Endodermal cell (in vitro differentiated cells): ENCODE results near the gene DRG2. TPM values are rescaled to one million over a fixed set of nuclear protein-coding genes. Genes with fewer than 3 reads are reported as not detected.

Source experiments
- DNase-seq: peaks from one replicate; pipeline ENCODE4 v3.0.0-alpha.2; 2017
- H3K27ac ChIP-seq: 2 replicates; pipeline ENCODE4 v1.5.1; 2013; ENCODE audit warnings: mild to moderate bottlenecking, low read depth, low read length, moderate library complexity
- H3K27me3 ChIP-seq: 2 replicates; pipeline ENCODE4 v1.6.1; 2013; ENCODE audit warnings: mild to moderate bottlenecking, low read length, moderate library complexity; ENCODE audit not compliant: insufficient read depth, control insufficient read depth, poor library complexity, severe bottlenecking
- H3K36me3 ChIP-seq: 2 replicates; pipeline ENCODE4 v1.7.0; 2013; ENCODE audit warnings: mild to moderate bottlenecking, low read length, moderate library complexity; ENCODE audit not compliant: control insufficient read depth, insufficient read depth
- H3K4me1 ChIP-seq: one replicate; pipeline ENCODE4 v1.7.0; 2013; ENCODE audit warnings: low read length; ENCODE audit not compliant: control insufficient read depth, insufficient read depth
- H3K4me3 ChIP-seq: 2 replicates; pipeline ENCODE4 v1.5.1; 2013; ENCODE audit warnings: mild to moderate bottlenecking, low read length, moderate library complexity
- H3K9ac ChIP-seq: 2 replicates; pipeline ENCODE4 v1.6.1; 2013; ENCODE audit warnings: mild to moderate bottlenecking, low read length, moderate library complexity; ENCODE audit not compliant: poor library complexity, severe bottlenecking; ENCODE audit errors: extremely low read depth
- H3K9me3 ChIP-seq: 2 replicates; pipeline ENCODE4 v1.6.1; 2013; ENCODE audit warnings: mild to moderate bottlenecking, low read length, moderate library complexity; ENCODE audit not compliant: control insufficient read depth
- H3K27ac Mint-ChIP-seq: 2 replicates; pipeline ENCODE4 v1.8.0; 2020; ENCODE audit warnings: mixed read lengths
- H3K27me3 Mint-ChIP-seq: 2 replicates; pipeline ENCODE4 v1.8.0; 2021; ENCODE audit warnings: mild to moderate bottlenecking, mixed read lengths; ENCODE audit not compliant: insufficient read depth
- H3K36me3 Mint-ChIP-seq: 2 replicates; pipeline ENCODE4 v1.8.0; 2020; ENCODE audit warnings: low read depth, mixed read lengths
- H3K4me1 Mint-ChIP-seq: 2 replicates; pipeline ENCODE4 v1.8.0; 2020; ENCODE audit warnings: mixed read lengths
- H3K4me3 Mint-ChIP-seq: 2 replicates; pipeline ENCODE4 v1.8.0; 2020; ENCODE audit warnings: mild to moderate bottlenecking, moderate library complexity, mixed read lengths
- H3K9me3 Mint-ChIP-seq: 2 replicates; pipeline ENCODE4 v1.8.0; 2020; ENCODE audit warnings: mild to moderate bottlenecking, mixed read lengths
- WGBS, 2 experiments: methylation state at CpG; one replicate each; pipeline versions ENCODE4 v1.1.5 to v1.1.7; 2013; ENCODE audit warnings: missing lambda C conversion rate in 2 of 2, mixed read lengths in 1 of 2; ENCODE audit not compliant: insufficient coverage in 1 of 2, insufficient read length in 1 of 2; 5-methylcytosine and 5-hydroxymethylcytosine counted together
- total RNA-seq, 2 donors: library from RNA; stranded (reverse); fragmentation: NEBNext Ultra II Directional in 1 of 2; extraction: Animal tissue kit (Norgen Biotek cat#: 25700) in 1 of 2; gene quantifications; 2 replicates in 1 of 2; 3 replicates in 1 of 2; pipeline ENCODE4 v1.2.1, GENCODE V29; 2021
- TF ChIP-seq, protein P1 (sequence below): fragments of 200-600 bp; sonication (generic); conservative IDR thresholded peaks from 2 replicates; pipeline ENCODE4 v1.5.0; 2021; ENCODE audit warnings: antibody characterized with exemption, mild to moderate bottlenecking

Gene DRG2
- total RNA-seq, 2 donors from 2014 or later: 45.1 to 49.9 TPM

DNA sequence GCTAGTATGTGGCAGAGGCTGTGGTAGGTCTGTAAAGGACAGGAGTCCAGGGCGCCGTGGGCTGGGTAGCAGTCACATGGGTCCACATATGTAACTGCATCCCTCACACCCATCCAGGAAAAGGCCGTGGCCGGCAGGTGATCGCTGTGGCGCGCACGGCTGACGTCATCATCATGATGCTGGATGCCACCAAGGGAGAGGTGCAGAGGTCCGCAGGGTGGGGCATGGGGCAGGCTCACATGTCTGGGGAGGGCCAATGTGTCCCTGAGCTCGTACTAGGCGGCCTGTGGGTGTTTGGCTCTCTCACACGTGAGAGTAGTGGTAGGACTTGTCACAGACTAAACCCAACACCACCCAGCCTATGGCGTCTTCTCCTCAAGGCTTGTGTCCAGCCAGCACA lies 11.8 kb downstream of the DRG2 start:
- Mint-ChIP-seq H3K27me3 (no peaks in the 10 kb centered on the region), H3K9me3 (no peaks in the 10 kb centered on the region), H3K27ac (no peak overlapping the region), H3K36me3 (peaks cover 43% of the 10 kb centered on the region), H3K4me3 (no peak overlapping the region), H3K4me1 (no peaks in the 10 kb centered on the region)
- Histone ChIP-seq H3K9me3 (no peaks in the 10 kb centered on the region), H3K36me3 (peaks cover 34% of the 10 kb centered on the region), H3K4me1 (no peaks in the 10 kb centered on the region), H3K9ac (no peak overlapping the region), H3K27ac (no peak overlapping the region), H3K4me3 (no peak overlapping the region), H3K27me3 (no peaks in the 10 kb centered on the region)
- TF ChIP-seq, protein P1, sequence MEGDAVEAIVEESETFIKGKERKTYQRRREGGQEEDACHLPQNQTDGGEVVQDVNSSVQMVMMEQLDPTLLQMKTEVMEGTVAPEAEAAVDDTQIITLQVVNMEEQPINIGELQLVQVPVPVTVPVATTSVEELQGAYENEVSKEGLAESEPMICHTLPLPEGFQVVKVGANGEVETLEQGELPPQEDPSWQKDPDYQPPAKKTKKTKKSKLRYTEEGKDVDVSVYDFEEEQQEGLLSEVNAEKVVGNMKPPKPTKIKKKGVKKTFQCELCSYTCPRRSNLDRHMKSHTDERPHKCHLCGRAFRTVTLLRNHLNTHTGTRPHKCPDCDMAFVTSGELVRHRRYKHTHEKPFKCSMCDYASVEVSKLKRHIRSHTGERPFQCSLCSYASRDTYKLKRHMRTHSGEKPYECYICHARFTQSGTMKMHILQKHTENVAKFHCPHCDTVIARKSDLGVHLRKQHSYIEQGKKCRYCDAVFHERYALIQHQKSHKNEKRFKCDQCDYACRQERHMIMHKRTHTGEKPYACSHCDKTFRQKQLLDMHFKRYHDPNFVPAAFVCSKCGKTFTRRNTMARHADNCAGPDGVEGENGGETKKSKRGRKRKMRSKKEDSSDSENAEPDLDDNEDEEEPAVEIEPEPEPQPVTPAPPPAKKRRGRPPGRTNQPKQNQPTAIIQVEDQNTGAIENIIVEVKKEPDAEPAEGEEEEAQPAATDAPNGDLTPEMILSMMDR: no peak
- 90 to 97% methylated on average over 5 to 14 of the region's 14 CpGs for WGBS, 2 experiments
- no peak for DNase-seq

DNA sequence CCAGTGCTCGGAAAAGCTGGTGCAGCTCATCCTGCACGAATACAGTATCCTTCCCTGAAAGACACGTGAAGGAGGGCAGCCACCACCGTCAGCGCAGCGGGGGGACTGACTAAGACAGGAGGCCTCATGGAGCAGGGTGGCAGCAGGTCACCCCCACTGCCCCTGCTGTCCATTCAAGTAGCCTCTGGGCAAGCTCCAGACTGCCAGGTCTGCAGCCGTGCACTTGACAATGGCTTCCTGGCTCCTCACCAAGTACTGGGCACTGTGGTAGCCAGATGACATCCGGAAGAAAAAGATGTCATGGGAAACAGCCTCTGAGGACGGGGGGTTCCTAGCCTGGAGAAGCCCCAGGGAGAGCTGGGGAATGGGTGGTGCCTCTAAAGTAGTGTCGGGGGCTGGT lies 12.9 kb downstream of the DRG2 start:
- H3K27me3 ChIP-seq: no peaks in the 10 kb centered on the region
- H3K27me3 Mint-ChIP-seq: no peaks in the 10 kb centered on the region
- no peaks in the 10 kb centered on the region for H3K4me1 Mint-ChIP-seq
- no peaks in the 10 kb centered on the region for H3K4me1 ChIP-seq
- no peaks in the 10 kb centered on the region for H3K9me3 ChIP-seq
- 95 to 97% methylated on average over 5 to 10 of the region's 10 CpGs for WGBS, 2 experiments
- no peak overlapping the region for H3K9ac ChIP-seq
- H3K36me3 Mint-ChIP-seq: peaks cover 40% of the 10 kb centered on the region
- no peak overlapping the region for H3K4me3 ChIP-seq
- H3K4me3 Mint-ChIP-seq: no peak overlapping the region
- TF ChIP-seq, protein P1: no peak
- no peak overlapping the region for H3K27ac Mint-ChIP-seq
- H3K36me3 ChIP-seq: peaks cover 32% of the 10 kb centered on the region
- no peak for DNase-seq
- no peaks in the 10 kb centered on the region for H3K9me3 Mint-ChIP-seq
- no peak overlapping the region for H3K27ac ChIP-seq

DNA sequence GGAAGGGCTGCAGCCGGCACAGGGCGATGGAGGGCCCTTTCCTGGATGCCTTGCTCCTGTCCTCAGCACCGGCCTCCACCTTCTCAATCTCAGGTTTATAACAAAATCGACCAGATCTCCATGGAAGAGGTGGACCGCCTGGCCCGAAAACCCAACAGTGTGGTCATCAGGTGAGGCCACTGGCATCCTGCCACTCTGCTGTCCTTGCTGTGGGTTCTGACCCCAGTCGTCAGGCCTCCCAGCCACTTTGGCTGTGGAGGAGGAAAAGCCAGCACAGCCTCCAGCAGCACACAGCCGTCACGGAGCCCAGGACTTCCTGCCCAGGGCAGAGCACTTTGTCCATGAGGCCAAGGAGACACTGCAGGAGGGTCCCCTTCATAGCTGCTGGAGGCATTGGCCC lies 14.1 kb downstream of the DRG2 start:
- Histone ChIP-seq H3K4me1 (no peaks in the 10 kb centered on the region), H3K9me3 (no peaks in the 10 kb centered on the region), H3K36me3 (peaks cover 21% of the 10 kb centered on the region), H3K27me3 (no peaks in the 10 kb centered on the region), H3K4me3 (no peak overlapping the region), H3K9ac (no peak overlapping the region), H3K27ac (no peak overlapping the region)
- WGBS, 2 experiments: 95 to 97% methylated on average over 6 to 9 of the region's 9 CpGs
- DNase-seq: no peak
- Mint-ChIP-seq H3K36me3 (peaks cover 29% of the 10 kb centered on the region), H3K4me3 (no peak overlapping the region), H3K4me1 (no peaks in the 10 kb centered on the region), H3K27ac (no peak overlapping the region), H3K27me3 (no peaks in the 10 kb centered on the region), H3K9me3 (no peaks in the 10 kb centered on the region)
- TF ChIP-seq, protein P1: no peak
